A673 (cell line): ENCODE results near the gene SMIM36. TPM values are rescaled to one million over a fixed set of nuclear protein-coding genes. Genes with fewer than 3 reads are reported as not detected.

Source experiments
- BruUV-seq: library from RNA; stranded (reverse); fragments of 400-500 nt; replicated peaks from 2 replicates; lab custom pipeline; 2021; lab: Mats Ljungman, UMichigan
- CTCF ChIA-PET: fragments of 300-600 bp; sonication (Branson Sonifier 250); formaldehyde crosslinking; loops from one replicate; lab custom pipeline; 2022; ENCODE audit warnings: antibody characterized with exemption; lab: Charles Lee
- POLR2A ChIA-PET: fragments of 300-600 bp; sonication (Branson Sonifier 250); formaldehyde crosslinking; loops from one replicate; lab custom pipeline; 2022; ENCODE audit warnings: antibody characterized with exemption; ENCODE audit not compliant: low non-redundant PET; lab: Charles Lee
- DNase-seq: peaks from one replicate; pipeline ENCODE4 v3.0.0-alpha.2; 2015; ENCODE audit warnings: low spot score
- H3K27ac ChIP-seq: fragments of 200-600 bp; sonication (generic); 2 replicates; pipeline ENCODE4 v1.5.1; 2016; ENCODE audit warnings: mixed run types, low read depth, mild to moderate bottlenecking, mixed read lengths, antibody characterized with exemption, low read length; ENCODE audit not compliant: poor library complexity, severe bottlenecking
- H3K27me3 ChIP-seq: fragments of 200-600 bp; sonication (generic); replicated peaks from 2 replicates; pipeline ENCODE4 v1.6.1; 2017; ENCODE audit warnings: mixed run types, low read depth, mild to moderate bottlenecking, mixed read lengths, antibody characterized with exemption, low read length; ENCODE audit not compliant: insufficient read depth, poor library complexity
- H3K36me3 ChIP-seq: fragments of 200-600 bp; sonication (generic); 2 replicates; pipeline ENCODE4 v1.6.1; 2016; ENCODE audit warnings: mixed run types, mild to moderate bottlenecking, mixed read lengths, antibody characterized with exemption, low read length; ENCODE audit not compliant: insufficient read depth, poor library complexity, severe bottlenecking
- H3K4me1 ChIP-seq: fragments of 200-600 bp; sonication (generic); 2 replicates; pipeline ENCODE4 v1.6.1; 2017; ENCODE audit warnings: mixed run types, mild to moderate bottlenecking, mixed read lengths, antibody characterized with exemption, low read length; ENCODE audit not compliant: insufficient read depth, poor library complexity, severe bottlenecking
- H3K4me3 ChIP-seq: fragments of 200-600 bp; sonication (generic); 2 replicates; pipeline ENCODE4 v1.5.1; 2016; ENCODE audit warnings: low read depth, mixed run types, mild to moderate bottlenecking, mixed read lengths, low read length; ENCODE audit not compliant: poor library complexity, severe bottlenecking
- H3K9me3 ChIP-seq: fragments of 200-600 bp; sonication (generic); 2 replicates; pipeline ENCODE4 v1.6.1; 2016; ENCODE audit warnings: mixed run types, low read depth, mild to moderate bottlenecking, mixed read lengths, antibody characterized with exemption, low read length; ENCODE audit not compliant: poor library complexity, severe bottlenecking
- EZH2 ChIP-seq: fragments of 200-600 bp; sonication (generic); IDR thresholded peaks from 2 replicates; pipeline ENCODE4 v1.6.1; 2017; ENCODE audit warnings: borderline replicate concordance, low read depth, mild to moderate bottlenecking, mixed read lengths, antibody characterized with exemption, low read length; ENCODE audit not compliant: poor library complexity, severe bottlenecking
- intact Hi-C: fragments of 100-400 bp; cut with micrococcal nuclease; formaldehyde crosslinking; loops from one replicate; pipeline ENCODE4 v1.10.0; 2022; ENCODE audit not compliant: unreplicated experiment
- total RNA-seq: library from RNA; stranded (reverse); gene quantifications from 2 replicates; pipeline ENCODE4 v1.2.3, GENCODE V29; 2021
- TF ChIP-seq, protein P1 (sequence below): fragments of 300-800, 200-600 bp; sonication (generic); conservative IDR thresholded peaks from 2 replicates; pipeline ENCODE4 v1.5.1; 2017; ENCODE audit warnings: low read depth, mild to moderate bottlenecking, antibody characterized with exemption, low read length, moderate library complexity, mixed read lengths

Gene SMIM36
- total RNA-seq, 1 experiment from 2014 or later: not detected

DNA sequence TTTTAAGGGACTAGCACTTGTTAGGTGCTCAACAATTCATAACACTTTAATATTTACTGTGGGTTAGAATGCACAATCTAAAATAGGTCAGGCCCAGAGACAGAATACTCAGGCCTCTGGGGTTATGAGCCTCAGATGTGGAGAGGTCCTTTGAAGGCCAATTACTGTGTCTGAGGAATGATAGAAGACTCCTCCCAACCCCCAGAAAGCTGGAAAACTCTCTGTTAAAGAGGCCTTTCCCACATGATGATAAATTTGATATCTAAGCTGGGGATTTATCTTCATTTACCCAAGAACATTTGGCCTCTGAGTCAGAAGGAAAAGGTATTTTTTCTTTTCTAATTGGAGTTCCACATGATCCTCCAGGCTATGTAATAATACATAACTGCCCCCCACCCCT, 48.5 kb downstream of the SMIM36 start:
- Histone ChIP-seq H3K4me1 (no peaks in the 10 kb centered on the region), H3K27me3 (no peaks in the 10 kb centered on the region), H3K9me3 (no peaks in the 10 kb centered on the region), H3K4me3 (no peak overlapping the region), H3K27ac (no peak overlapping the region), H3K36me3 (no peaks in the 10 kb centered on the region)
- BruUV-seq: no TSS peak
- no peak for TF ChIP-seq EZH2
- TF ChIP-seq, protein P1, sequence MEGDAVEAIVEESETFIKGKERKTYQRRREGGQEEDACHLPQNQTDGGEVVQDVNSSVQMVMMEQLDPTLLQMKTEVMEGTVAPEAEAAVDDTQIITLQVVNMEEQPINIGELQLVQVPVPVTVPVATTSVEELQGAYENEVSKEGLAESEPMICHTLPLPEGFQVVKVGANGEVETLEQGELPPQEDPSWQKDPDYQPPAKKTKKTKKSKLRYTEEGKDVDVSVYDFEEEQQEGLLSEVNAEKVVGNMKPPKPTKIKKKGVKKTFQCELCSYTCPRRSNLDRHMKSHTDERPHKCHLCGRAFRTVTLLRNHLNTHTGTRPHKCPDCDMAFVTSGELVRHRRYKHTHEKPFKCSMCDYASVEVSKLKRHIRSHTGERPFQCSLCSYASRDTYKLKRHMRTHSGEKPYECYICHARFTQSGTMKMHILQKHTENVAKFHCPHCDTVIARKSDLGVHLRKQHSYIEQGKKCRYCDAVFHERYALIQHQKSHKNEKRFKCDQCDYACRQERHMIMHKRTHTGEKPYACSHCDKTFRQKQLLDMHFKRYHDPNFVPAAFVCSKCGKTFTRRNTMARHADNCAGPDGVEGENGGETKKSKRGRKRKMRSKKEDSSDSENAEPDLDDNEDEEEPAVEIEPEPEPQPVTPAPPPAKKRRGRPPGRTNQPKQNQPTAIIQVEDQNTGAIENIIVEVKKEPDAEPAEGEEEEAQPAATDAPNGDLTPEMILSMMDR: no peak
- POLR2A ChIA-PET: no interaction called here
- intact Hi-C loops: no loop called here
- CTCF ChIA-PET: no interaction called here
- DNase-seq: no peak

DNA sequence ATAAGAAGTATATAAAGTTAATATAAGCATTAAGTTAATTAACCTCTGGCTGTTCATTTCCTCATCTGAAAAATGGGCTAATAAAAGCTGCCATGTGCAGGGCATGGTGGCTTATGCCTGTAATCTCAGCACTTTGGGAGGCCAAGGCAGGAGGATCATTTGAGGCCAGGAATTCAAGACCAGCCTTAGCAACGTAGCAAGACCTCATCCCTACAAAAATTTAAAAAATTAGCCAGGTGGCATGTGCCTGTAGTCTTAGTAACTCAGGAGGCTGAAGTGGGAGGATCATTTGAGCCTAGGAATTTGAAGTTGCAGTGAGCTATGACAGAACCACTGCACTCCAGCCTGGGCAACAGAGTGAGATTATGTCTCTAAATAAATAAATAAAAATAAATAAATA, 49.0 kb downstream of the SMIM36 start:
- Histone ChIP-seq H3K4me1 (no peaks in the 10 kb centered on the region), H3K36me3 (no peaks in the 10 kb centered on the region), H3K9me3 (no peaks in the 10 kb centered on the region), H3K27me3 (no peaks in the 10 kb centered on the region), H3K27ac (no peak overlapping the region), H3K4me3 (no peak overlapping the region)
- intact Hi-C loops: no loop called here
- no TSS peak for BruUV-seq
- ChIA-PET POLR2A (no interaction called here), CTCF (no interaction called here)
- TF ChIP-seq EZH2: no peak
- TF ChIP-seq, protein P1: no peak
- DNase-seq: no peak

DNA sequence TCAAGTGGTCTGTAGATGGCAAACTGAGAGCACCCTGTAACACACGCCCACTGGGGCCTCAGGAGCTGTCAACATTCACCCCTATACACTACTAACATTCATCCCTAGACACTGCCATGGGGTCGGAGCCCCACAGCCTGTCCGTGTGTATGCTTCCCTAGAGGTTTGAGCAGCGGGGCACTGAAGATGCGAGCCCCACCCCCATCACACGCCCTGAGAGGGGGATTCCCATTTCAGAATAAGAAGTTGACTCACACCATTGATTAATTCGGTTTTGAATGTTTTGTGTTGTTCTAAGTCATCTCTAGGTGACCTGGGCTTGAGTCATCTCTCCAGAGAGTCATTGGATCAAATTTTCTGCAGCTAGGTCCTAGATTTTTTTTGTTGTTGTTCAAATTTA, 52.3 kb downstream of the SMIM36 start:
- intact Hi-C loops: no loop called here
- H3K4me3 ChIP-seq: no peak overlapping the region
- H3K36me3 ChIP-seq: no peaks in the 10 kb centered on the region
- no peaks in the 10 kb centered on the region for H3K27me3 ChIP-seq
- H3K4me1 ChIP-seq: peaks cover 24% of the 10 kb centered on the region
- no peak for TF ChIP-seq EZH2
- H3K9me3 ChIP-seq: no peaks in the 10 kb centered on the region
- no TSS peak for BruUV-seq
- no peak for DNase-seq
- ChIA-PET POLR2A (no interaction called here), CTCF (no interaction called here)
- H3K27ac ChIP-seq: no peak overlapping the region

DNA sequence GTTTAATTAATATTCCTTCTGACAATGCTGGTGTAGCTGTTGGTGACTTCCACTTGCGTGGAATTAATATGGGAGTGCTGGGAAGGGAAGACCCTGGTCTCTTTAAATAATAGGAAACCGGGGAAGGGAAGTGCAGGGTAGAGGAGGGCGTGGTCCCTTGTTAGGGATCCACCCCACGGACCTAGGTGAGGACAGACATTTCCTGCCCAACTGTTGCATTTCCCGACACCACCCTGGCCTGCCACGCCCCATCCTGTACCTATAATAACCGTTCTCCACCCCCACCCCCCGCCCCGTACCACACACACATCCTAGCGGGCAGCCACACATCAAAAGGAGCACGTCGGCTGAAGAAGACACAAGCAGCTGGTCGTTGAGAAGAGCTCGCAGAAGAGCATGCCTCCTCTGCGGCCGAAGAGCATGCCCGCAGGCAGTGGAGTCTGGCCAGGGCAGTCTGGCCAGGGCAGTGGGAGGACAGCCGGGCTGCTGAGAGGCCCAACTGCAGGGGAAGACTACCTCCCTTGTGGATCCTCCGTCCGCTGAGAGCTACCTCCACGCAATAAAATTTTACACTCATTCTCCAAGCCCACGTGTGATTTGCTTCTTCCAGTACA, 52.9 kb downstream of the SMIM36 start:
- TF ChIP-seq, protein P1: no peak
- no peak for TF ChIP-seq EZH2
- Histone ChIP-seq H3K36me3 (no peaks in the 10 kb centered on the region), H3K4me3 (no peak overlapping the region), H3K27me3 (no peaks in the 10 kb centered on the region), H3K9me3 (no peaks in the 10 kb centered on the region), H3K4me1 (peaks cover 26% of the 10 kb centered on the region), H3K27ac (no peak overlapping the region)
- ChIA-PET POLR2A (no interaction called here), CTCF (no interaction called here)
- intact Hi-C loops: no loop called here
- no peak for DNase-seq
- BruUV-seq: no TSS peak
